GM21515 (cell line): ENCODE measurements around the gene ZNF391.
"Not testable (repeated sequence)": the region's sequence is repeated elsewhere in the genome, so short reads cannot be mapped to it uniquely, and the experiment has no call there.

Source experiments
- ATAC-seq: cut with Tn5 transposase; IDR thresholded peaks from one replicate; pipeline ENCODE4 v1.9.1; 2021; ENCODE audit not compliant: unreplicated experiment

The ZNF391 gene

GRCh38 chr6:27422651-27423332 lies 34.2 kb downstream of the ZNF391 start:
- no peak for ATAC-seq

- not testable (repeated sequence) for ATAC-seq
These were observed 36.3 kb downstream of the ZNF391 start for GRCh38 chr6:27424851-27425250.

- ATAC-seq, result no peak
These were observed 37.6 kb downstream of the ZNF391 start for GRCh38 chr6:27426045-27426620.

GRCh38 chr6:27428502-27428901 lies 39.9 kb downstream of the ZNF391 start:
- ATAC-seq, result no peak

- ATAC-seq, result no peak
These were observed 40.4 kb downstream of the ZNF391 start for GRCh38 chr6:27428966-27429365.

- no peak for ATAC-seq
These were observed 45.2 kb downstream of the ZNF391 start for GRCh38 chr6:27433714-27434113.

GRCh38 chr6:27439371-27439770 lies 50.8 kb downstream of the ZNF391 start:
- no peak for ATAC-seq

- ATAC-seq, result no peak
These were observed 52.4 kb downstream of the ZNF391 start for GRCh38 chr6:27441001-27441400.

- ATAC-seq, result no peak
These were observed 54.4 kb downstream of the ZNF391 start for GRCh38 chr6:27442932-27443331.

- no peak for ATAC-seq
These were observed 59.9 kb downstream of the ZNF391 start for GRCh38 chr6:27448456-27448855.

GRCh38 chr6:27451660-27452390 lies 63.3 kb downstream of the ZNF391 start:
- no peak for ATAC-seq

- no peak for ATAC-seq
These were observed 63.9 kb downstream of the ZNF391 start for GRCh38 chr6:27452496-27452897.
